Kidney capillary endothelial cell (primary cell): ENCODE measurements around the gene OR4D11.
A peak's percentile ranks its signal among the peaks of the same experiment; 100 is the strongest.

Source experiments
- DNase-seq: peaks from one replicate; pipeline ENCODE4 v3.0.0-alpha.2; 2018; ENCODE audit warnings: low spot score

OR4D11 gene

GRCh38 chr11:59548309-59548656 is 44.9 kb downstream of the OR4D11 start:
- DNase-seq, result no peak

- peak; percentile 95 for DNase-seq
Observed at GRCh38 chr11:59550368-59550841, 47.0 kb downstream of the OR4D11 start.

DNA sequence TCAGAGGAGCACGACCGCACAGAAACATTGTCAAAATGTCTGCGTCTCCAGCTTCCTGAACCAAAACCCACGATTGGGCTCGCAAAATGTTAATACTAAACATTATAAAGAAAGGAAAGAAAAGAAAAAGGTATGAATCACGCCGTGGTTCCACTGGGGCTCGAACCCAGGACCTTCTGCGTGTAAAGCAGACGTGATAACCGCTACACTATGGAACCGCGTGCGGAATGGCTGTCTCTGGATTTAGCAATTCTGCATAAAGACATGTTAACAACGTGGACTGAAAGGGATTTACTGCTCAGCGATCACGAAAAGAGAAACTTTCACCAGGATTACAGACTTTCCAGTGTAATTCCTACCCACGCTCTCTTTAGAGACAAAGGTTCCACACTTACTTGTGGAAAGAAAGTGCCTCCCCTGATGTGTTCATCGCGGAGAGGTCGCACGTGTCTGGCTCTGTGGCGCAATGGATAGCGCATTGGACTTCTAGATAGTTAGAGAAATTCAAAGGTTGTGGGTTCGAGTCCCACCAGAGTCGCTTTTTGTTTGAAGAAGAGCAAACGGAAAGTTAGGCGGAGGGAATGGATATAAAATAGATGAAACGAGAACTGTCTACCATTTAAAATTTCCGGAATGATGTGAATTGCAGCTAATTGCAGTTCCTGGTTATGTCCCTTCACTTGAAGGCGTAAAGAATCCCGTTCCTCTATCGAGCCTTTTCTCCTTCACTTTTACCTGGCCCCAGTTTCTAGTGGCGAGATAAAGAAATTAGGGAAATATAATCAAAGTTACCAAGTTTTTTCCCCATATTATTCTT is 47.7 kb downstream of the OR4D11 start:
- DNase-seq, result peak; percentile 88

GRCh38 chr11:59551659-59552521 is 48.5 kb downstream of the OR4D11 start:
- DNase-seq, result peak; percentile 81

DNA sequence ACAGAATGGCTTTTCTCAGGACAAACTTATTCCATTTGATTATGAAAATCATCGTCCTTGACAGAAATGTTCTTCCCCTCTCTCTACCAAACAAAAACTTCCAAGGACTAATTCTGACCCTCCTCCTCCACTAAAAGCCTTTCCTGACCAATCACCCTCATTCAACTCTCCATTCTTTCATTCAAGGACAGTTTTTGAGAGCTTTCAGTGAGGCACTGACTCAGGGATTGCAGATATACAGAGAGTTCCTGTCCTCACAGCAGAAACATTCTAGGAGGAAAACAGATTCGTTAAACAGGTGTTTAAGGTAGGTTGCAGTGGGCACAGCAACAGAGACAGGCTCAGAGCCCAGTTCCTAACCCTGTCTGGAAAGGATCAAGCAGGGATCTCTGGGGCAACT is 49.5 kb downstream of the OR4D11 start:
- no peak for DNase-seq

GRCh38 chr11:59553323-59553722 is 49.9 kb downstream of the OR4D11 start:
- no peak for DNase-seq
